Hepatocyte (in vitro differentiated cells): ENCODE measurements around the gene CFAP97. TPM values are rescaled to one million over a fixed set of nuclear protein-coding genes. Genes with fewer than 3 reads are reported as not detected.

ENCODE experiments used
- DNase-seq: peaks from one replicate; pipeline ENCODE4 v3.0.0-alpha.2; 2016; ENCODE audit warnings: low spot score
- H2AFZ ChIP-seq: fragments of 200-600 bp; sonication (generic); 2 replicates; pipeline ENCODE4 v1.6.0; 2016; ENCODE audit warnings: antibody characterized with exemption, mild to moderate bottlenecking
- H3K27ac ChIP-seq: fragments of 200-600 bp; sonication (generic); 2 replicates; pipeline ENCODE4 v1.5.1; 2016; ENCODE audit warnings: mild to moderate bottlenecking
- H3K27me3 ChIP-seq: fragments of 200-600 bp; sonication (generic); 2 replicates; pipeline ENCODE4 v1.6.1; 2016
- H3K36me3 ChIP-seq: fragments of 200-600 bp; sonication (generic); replicated peaks from 2 replicates; pipeline ENCODE4 v1.5.1; 2016; ENCODE audit warnings: low read depth; ENCODE audit not compliant: insufficient read depth
- H3K4me1 ChIP-seq: fragments of 200-600 bp; sonication (generic); 2 replicates; pipeline ENCODE4 v1.5.1; 2016; ENCODE audit warnings: mild to moderate bottlenecking, moderate library complexity; ENCODE audit not compliant: insufficient read depth
- H3K4me2 ChIP-seq: fragments of 200-600 bp; sonication (generic); 2 replicates; pipeline ENCODE4 v1.6.0; 2016
- H3K4me3 ChIP-seq: fragments of 200-600 bp; sonication (generic); 2 replicates; pipeline ENCODE4 v1.5.1; 2016; ENCODE audit warnings: mild to moderate bottlenecking
- H3K79me2 ChIP-seq: fragments of 200-600 bp; sonication (generic); 2 replicates; pipeline ENCODE4 v1.6.0; 2017; ENCODE audit warnings: mild to moderate bottlenecking
- H3K9me2 ChIP-seq: fragments of 200-600 bp; sonication (generic); replicated peaks from 2 replicates; pipeline ENCODE4 v1.6.0; 2017; ENCODE audit warnings: mild to moderate bottlenecking; ENCODE audit not compliant: insufficient read depth
- H3K9me3 ChIP-seq: fragments of 200-600 bp; sonication (generic); 2 replicates; pipeline ENCODE4 v1.5.1; 2016; ENCODE audit warnings: low read depth, mild to moderate bottlenecking
- H4K20me1 ChIP-seq: fragments of 200-600 bp; sonication (generic); 2 replicates; pipeline ENCODE4 v1.6.0; 2016; ENCODE audit warnings: mild to moderate bottlenecking; ENCODE audit not compliant: insufficient read depth, poor library complexity, severe bottlenecking
- CTCF ChIP-seq: fragments of 200-600 bp; sonication (generic); IDR thresholded peaks from 2 replicates; pipeline ENCODE4 v1.5.1; 2016; ENCODE audit warnings: antibody characterized with exemption, mild to moderate bottlenecking; ENCODE audit not compliant: poor library complexity
- EZH2 ChIP-seq: fragments of 200-600 bp; sonication (generic); IDR thresholded peaks from 2 replicates; pipeline ENCODE4 v1.6.1; 2016; ENCODE audit warnings: antibody characterized with exemption, mild to moderate bottlenecking, borderline replicate concordance
- EZH2phosphoT487 ChIP-seq: fragments of 200-600 bp; sonication (generic); IDR thresholded peaks from one replicate; pipeline ENCODE4 v1.6.1; 2018; ENCODE audit warnings: antibody characterized with exemption, mild to moderate bottlenecking, low read depth, moderate library complexity; ENCODE audit not compliant: unreplicated experiment, severe bottlenecking
- WGBS: methylation state at CpG from one replicate; pipeline ENCODE4 v1.1.6; 2016; ENCODE audit warnings: low lambda C conversion rate; ENCODE audit errors: missing lambda C conversion rate; 5-methylcytosine and 5-hydroxymethylcytosine counted together
- polyA plus RNA-seq: library from polyadenylated mRNA; unstranded; fragments of >200 nt; fragmentation: Nextera tagmentation; extraction: Ambion mirVana; gene quantifications from 2 replicates; pipeline ENCODE4 v1.2.1, GENCODE V29; 2016
- total RNA-seq: library from RNA; depleted of rRNA; stranded (reverse); fragments of >200 nt; gene quantifications from 2 replicates; pipeline ENCODE4 v1.2.3, GENCODE V29; 2014

The CFAP97 gene
- total and polyA plus RNA-seq, 2 experiments from 2014 or later, result 16.5 to 28.9 TPM

DNA sequence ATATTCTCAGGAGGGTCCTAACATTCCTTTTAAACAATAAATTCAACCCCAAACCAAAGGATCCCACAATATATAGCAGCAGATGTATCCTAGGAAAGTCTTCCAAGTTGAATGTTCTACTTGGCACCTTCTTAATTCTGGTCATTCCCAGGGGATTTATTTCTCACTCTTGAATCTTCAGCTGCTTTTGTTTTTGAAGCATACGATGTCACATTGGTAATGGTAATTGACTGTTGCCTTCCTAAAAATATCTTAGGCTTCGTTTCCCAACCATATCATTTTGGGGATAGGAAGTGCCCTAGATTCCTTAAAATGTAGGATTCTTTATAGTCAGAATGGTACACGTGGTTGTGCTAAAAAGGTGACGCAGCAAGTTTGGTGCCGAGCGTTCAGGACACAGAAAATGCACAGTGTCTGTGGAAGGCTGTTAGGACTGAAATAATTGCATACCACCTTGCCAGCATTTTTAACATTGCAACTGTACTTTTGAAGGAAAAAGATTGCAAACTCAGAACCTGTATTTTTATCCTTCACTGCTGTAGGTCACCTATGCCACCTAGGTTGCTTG, 13.7 kb upstream of the CFAP97 start:
- no peaks in the 10 kb centered on the region for H3K4me1 ChIP-seq
- no peaks in the 10 kb centered on the region for H3K36me3 ChIP-seq
- no peak overlapping the region for H2AFZ ChIP-seq
- TF ChIP-seq CTCF, result no peak
- TF ChIP-seq EZH2phosphoT487, result no peak
- no peak for TF ChIP-seq EZH2
- no peak overlapping the region for H3K27ac ChIP-seq
- H3K9me2 ChIP-seq, result no peaks in the 10 kb centered on the region
- peaks cover 47% of the 10 kb centered on the region for H3K79me2 ChIP-seq
- no peak overlapping the region for H3K4me3 ChIP-seq
- H4K20me1 ChIP-seq, result no peaks in the 10 kb centered on the region
- WGBS, result 89% methylated on average over 6 of the region's 6 CpGs
- no peaks in the 10 kb centered on the region for H3K9me3 ChIP-seq
- no peak overlapping the region for H3K4me2 ChIP-seq
- no peaks in the 10 kb centered on the region for H3K27me3 ChIP-seq
- no peak for DNase-seq

DNA sequence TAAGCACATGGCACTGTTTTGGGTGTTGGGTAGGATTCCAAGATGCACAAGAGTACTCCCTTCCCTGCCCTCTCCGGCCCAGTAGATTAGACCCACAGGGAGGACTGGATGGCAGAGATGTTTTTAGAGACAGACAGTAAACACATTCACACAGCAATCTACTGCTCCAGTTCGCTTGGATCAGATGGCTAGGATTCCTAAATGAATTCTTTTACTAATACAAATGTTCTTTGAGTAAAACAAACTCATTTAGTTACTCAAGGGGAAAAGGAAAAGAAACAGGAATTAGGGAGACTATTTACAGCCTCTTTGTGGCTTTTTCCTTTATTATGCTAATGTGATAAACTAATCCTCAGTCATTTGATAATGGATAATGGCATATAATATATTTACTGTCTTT, 11.5 kb upstream of the CFAP97 start:
- Histone ChIP-seq H3K27ac (no peak overlapping the region), H3K4me3 (no peak overlapping the region), H3K79me2 (peaks cover 51% of the 10 kb centered on the region), H3K9me2 (no peaks in the 10 kb centered on the region), H2AFZ (no peak overlapping the region), H3K27me3 (no peaks in the 10 kb centered on the region), H4K20me1 (peaks cover 3% of the 10 kb centered on the region), H3K4me1 (peaks cover 12% of the 10 kb centered on the region), H3K4me2 (no peak overlapping the region), H3K9me3 (no peaks in the 10 kb centered on the region), H3K36me3 (no peaks in the 10 kb centered on the region)
- WGBS, result 71% methylated on average over 2 of the region's 2 CpGs
- no peak for DNase-seq
- TF ChIP-seq EZH2, result no peak

DNA sequence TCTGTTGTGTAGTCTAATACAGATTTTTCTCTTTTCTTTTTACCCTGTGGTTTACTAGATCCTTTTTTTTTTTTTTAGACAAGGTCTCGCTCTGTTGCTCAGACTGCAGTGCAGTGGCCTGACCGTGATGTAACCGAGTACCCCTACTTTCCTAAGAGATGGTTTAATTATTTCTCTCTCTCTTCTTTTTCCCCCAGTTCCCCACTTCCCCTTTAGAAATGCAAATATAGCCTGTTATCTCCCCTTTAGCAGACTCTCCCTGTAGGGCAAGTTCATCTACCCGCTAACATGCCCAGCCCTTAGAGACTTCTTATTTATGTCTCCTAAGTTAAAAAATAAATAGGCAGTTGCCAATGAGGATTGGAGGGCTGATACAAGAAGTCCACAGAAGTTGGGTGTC, 10.1 kb upstream of the CFAP97 start:
- Histone ChIP-seq H2AFZ (no peak overlapping the region), H3K27ac (no peak overlapping the region), H3K4me1 (peaks cover 13% of the 10 kb centered on the region), H3K36me3 (no peaks in the 10 kb centered on the region), H3K4me3 (no peak overlapping the region), H3K4me2 (no peak overlapping the region), H3K27me3 (no peaks in the 10 kb centered on the region), H3K9me2 (no peaks in the 10 kb centered on the region), H3K79me2 (peaks cover 47% of the 10 kb centered on the region), H3K9me3 (no peaks in the 10 kb centered on the region), H4K20me1 (peaks cover 3% of the 10 kb centered on the region)
- TF ChIP-seq EZH2 (no peak), EZH2phosphoT487 (no peak), CTCF (no peak)
- WGBS, result 87% methylated on average over 4 of the region's 4 CpGs
- no peak for DNase-seq

GRCh38 chr4:185212581-185212980, 8.8 kb upstream of the CFAP97 start:
- H3K4me3 ChIP-seq, result no peak overlapping the region
- DNase-seq, result no peak
- 90% methylated on average over 4 of the region's 4 CpGs for WGBS
- H3K27me3 ChIP-seq, result no peaks in the 10 kb centered on the region
- TF ChIP-seq EZH2phosphoT487, result no peak
- no peak for TF ChIP-seq EZH2
- TF ChIP-seq CTCF, result no peak
- H3K36me3 ChIP-seq, result no peaks in the 10 kb centered on the region
- peaks cover 47% of the 10 kb centered on the region for H3K79me2 ChIP-seq
- no peaks in the 10 kb centered on the region for H3K9me2 ChIP-seq
- H3K9me3 ChIP-seq, result no peaks in the 10 kb centered on the region
- no peak overlapping the region for H2AFZ ChIP-seq
- no peak overlapping the region for H3K27ac ChIP-seq
- H4K20me1 ChIP-seq, result peaks cover 3% of the 10 kb centered on the region
- H3K4me2 ChIP-seq, result no peak overlapping the region
- H3K4me1 ChIP-seq, result peaks cover 17% of the 10 kb centered on the region
